ENCODE results near the gene HBG1. TPM values are rescaled to one million over a fixed set of nuclear protein-coding genes. Genes with fewer than 3 reads are reported as not detected.
"Not testable (repeated sequence)": the region's sequence is repeated elsewhere in the genome, so short reads cannot be mapped to it uniquely, and the experiment has no call there.

HBG1 gene
- total RNA-seq, 2 donors from 2014 or later, result not detected

DNA sequence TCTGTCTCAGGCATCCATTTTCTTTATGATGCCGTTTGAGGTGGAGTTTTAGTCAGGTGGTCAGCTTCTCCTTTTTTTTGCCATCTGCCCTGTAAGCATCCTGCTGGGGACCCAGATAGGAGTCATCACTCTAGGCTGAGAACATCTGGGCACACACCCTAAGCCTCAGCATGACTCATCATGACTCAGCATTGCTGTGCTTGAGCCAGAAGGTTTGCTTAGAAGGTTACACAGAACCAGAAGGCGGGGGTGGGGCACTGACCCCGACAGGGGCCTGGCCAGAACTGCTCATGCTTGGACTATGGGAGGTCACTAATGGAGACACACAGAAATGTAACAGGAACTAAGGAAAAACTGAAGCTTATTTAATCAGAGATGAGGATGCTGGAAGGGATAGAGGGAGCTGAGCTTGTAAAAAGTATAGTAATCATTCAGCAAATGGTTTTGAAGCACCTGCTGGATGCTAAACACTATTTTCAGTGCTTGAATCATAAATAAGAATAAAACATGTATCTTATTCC lies 31.0 kb upstream of the HBG1 start:
- ATAC-seq (no peak), DNase-seq (no peak)
- intact Hi-C loops (cut with DNase I, micrococcal nuclease), result no loop called here

DNA sequence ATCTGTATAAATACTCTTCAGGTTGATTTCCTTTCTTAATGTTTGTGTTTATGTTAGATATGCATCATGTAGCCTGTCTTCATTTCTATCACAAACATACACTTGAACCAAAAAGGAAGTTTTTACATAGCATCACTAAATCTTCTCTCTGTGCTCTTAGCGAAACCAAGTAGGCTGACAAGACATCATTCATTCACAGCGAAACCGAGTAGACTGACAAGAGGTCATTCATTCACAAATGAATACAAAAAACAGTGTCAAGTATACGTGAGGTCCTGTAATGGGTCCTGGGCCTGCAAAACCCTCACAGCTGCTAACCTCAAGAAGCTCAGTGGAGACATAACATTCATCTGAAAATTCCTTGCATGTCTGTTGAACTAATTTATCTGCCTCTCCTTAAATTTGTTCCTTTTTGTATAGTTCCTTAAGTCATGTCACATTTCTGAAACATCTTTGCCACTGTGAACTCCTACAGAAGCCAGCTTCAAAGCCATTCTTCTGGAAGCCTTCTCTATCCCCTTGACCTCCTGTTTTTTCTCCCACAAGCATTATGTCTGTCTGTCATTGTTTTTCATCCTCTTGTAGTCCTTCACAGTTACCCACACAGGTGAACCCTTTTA lies 29.9 kb upstream of the HBG1 start:
- intact Hi-C loops (cut with DNase I, micrococcal nuclease), result no loop called here
- ATAC-seq (no peak), DNase-seq (no peak)

DNA sequence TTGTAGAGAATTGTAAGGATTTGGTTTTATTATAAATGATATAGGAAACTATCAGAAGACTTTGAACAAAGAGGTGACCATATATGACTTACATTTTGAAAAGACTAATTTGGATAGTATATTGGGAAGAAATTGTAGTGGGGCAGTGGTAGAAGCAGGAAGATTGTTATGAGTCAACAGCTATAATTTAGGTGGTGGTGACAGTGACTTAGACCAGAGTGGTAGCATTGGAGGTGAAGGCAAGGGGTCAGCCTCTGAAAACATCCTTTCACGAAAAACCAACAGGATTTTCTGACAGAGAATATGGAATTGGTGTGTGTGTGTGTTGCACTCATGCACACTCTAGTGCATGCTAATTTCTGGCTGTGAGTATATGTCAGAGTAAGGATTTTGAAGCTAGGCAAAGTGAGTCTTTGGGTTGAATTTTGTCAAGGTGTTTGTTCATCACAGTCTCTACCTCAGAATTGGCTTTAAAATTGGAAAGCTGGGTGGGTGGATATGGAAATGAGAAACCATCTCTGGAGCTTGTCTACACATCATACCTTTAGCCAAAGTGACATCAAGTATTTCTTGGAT lies 28.2 kb upstream of the HBG1 start:
- no peak for DNase-seq
- ATAC-seq, result no peak
- intact Hi-C loops (cut with DNase I, micrococcal nuclease), result no loop called here

DNA sequence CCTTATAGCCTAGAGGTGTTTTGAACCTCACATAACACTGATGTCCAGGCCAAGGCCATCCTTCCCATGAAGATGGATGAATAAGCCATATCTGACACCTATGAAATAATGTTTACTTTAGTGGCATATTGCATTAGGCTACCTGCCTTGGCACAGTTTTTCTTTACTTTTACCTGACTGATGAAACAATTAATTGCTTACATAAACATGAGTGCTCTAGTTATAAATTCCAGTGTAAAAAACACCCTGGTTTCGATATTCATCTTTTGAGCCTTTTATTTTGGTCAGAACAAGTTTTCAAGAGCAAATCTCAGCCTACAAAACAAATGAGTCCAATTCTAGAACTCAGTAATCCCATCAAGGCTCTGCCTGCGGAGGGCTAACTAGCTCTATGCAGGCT lies 27.0 kb upstream of the HBG1 start:
- intact Hi-C loops (cut with DNase I, micrococcal nuclease), result no loop called here
- no peak for DNase-seq
- no peak for ATAC-seq

DNA sequence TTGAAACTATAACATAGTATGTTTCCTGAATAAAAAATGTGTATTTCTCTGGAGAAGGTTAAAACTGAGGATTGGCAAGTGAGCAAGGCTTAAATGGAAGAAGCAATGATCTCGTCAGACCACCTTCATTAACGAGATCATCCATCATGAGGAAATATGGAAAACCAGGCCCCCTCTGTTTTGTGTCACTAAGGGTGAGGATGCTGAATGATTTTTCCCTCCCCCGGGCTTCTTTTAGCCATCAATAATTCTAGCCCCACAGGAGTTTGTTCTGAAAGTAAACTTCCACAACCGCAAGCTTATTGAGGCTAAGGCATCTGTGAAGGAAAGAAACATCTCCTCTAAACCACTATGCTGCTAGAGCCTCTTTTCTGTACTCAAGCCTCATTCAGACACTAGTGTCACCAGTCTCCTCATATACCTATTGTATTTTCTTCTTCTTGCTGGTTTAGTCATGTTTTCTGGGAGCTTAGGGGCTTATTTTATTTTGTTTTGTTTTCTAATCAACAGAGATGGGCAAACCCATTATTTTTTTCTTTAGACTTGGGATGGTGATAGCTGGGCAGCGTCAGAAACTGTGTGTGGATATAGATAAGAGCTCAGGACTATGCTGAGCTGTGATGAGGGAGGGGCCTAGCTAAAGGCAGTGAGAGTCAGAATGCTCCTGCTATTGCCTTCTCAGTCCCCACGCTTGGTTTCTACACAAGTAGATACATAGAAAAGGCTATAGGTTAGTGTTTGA lies 25.9 kb upstream of the HBG1 start:
- intact Hi-C loops (cut with DNase I, micrococcal nuclease), result no loop called here
- DNase-seq (no peak), ATAC-seq (no peak)

DNA sequence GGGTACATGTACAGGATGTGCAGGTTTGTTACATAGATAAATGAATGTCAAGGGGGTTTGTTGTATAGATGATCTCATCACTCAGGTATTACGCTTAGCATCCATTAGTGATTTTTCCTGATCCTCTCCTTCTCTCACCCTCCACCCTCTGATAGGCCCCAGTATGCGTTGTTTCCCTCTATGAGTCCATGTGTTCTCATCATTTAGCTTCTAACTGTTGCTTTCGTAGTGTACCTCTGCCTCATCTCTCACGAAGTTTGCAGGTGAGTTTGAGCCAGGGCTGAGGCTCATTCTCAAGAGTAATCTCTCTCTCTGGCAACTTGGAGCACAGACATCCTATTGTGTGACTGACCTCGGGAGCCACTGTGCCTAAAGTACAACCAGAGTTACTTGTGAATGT lies 24.7 kb upstream of the HBG1 start:
- ATAC-seq, result no peak

DNA sequence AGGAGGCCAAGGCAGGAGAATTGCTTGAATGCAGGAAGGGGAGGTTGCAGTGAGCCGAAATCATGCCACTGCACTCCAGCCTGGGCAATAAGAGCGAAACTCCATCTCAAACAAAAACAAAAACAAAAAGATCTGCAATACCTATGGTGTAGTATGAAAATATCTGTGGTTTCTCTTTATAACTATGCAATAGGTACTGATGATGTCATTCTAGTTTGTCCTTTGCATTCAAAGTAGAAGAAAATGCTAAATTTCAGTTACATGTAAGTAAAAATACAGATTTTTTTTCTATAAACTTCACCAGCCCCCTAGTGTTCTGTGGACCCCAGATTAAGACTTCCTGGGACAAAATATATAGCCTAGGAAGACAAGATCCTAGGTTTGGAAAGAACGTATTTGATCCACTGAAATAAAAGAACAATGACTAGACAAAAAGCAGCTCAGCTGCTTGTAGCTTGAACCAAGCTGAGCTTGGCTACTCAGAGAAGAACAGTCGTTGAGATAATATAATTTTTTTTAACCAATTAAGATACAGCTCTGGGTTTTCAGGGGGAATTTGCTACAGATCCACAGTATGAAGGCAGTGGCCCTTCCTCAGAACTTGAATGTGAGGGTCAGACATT lies 22.8 kb upstream of the HBG1 start:
- DNase-seq (no peak), ATAC-seq (no peak)
- intact Hi-C loops (cut with DNase I, micrococcal nuclease), result no loop called here

More for the DNA sequence above, 24.7 kb upstream of the HBG1 start:
- DNase-seq, result no peak
- intact Hi-C loops (cut with DNase I, micrococcal nuclease), result no loop called here

DNA sequence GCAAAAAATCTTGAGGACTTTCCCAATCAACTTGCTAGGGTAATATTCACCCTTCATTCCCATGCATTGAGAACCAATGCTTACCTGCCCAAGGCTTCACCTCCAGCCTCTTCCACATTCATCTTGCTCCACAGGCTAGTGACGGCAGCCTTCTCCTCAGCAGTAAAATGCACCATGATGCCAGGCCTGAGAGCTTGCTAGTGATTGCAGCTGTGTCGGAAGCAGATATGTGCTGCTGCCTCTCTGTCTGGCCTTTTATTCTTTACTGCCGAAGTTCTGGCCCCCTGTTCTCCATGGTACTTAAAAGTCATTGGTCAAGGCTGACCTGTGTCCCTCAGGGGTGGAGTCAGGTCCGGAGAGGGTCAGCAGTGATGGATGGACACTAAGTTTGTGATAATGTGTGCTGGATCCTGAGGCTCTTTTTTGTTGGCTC lies 20.1 kb upstream of the HBG1 start, which contains the start of gene HBE1:
TSS of gene HBE1 (minus strand) at position 231 of the 433 bp plus-strand sequence. CDS start at position 176, 55 bp downstream.
- DNase-seq (no peak), ATAC-seq (no peak)
- intact Hi-C loops (cut with DNase I, micrococcal nuclease), result no loop called here

DNA sequence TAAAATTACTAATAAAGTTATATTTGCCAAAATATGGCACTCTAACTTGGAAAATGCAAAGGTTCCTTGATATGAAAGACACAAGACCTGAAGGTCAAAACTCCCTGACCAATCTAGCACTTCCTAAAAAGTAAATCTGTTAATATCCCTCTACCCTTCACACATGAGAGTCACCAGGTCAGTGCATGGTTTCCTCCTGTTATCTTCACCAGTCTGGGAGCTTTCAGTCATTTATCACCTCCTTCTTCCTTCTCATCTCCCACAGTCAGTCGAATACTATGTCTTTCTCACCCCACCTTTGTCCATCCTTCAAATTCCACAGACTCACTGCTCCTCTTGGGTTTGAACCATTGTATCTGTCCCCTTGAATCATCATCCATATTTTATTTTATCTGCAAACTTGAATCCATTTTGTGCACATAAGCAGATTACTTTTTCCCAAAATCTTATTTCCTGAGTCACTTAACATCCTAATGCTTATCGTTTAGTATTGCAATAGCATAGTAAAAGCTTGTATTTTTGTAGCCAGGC lies 17.4 kb upstream of the HBG1 start:
- ATAC-seq, result no peak

DNA sequence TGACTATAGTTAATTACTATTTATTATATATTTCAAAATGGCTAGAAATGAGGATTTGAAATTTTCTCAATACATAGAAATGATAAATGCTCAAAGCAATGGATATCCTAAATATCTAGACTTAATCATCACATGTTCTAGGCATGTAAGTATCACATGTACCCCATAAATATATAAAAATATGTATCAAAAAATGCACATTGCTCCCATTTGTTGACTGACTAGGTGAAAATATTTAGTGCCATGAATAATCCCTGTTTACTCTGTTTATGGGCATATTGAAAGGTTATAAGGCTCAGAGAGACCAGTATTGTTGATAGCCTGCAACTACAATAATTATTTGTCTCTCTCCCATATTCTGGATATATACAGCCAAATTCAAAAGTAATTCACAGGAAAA lies 17.0 kb upstream of the HBG1 start:
- no peak for ATAC-seq
- intact Hi-C loops (cut with DNase I, micrococcal nuclease), result no loop called here
- no peak for DNase-seq

More for the DNA sequence above, 17.4 kb upstream of the HBG1 start:
- intact Hi-C loops (cut with DNase I, micrococcal nuclease), result no loop called here
- no peak for DNase-seq

DNA sequence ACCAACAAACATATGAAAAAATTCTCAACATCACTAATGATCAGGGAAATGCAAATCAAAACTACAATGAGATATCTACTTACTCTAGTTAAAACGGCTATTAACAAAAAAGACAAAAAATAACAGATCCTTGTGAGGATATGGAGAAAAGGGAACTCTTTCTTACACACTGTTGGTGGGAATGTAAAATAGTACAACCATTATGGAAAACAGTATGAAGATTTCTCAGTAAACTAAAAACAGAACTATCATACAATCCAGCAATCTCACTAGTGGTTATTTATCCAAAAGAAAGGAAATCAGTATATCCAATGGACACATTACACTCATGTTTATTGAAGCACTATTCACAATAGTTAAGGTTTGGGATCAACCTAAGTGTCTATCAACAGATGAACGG lies 16.2 kb upstream of the HBG1 start:
- no peak for DNase-seq
- intact Hi-C loops (cut with DNase I, micrococcal nuclease), result no loop called here
- ATAC-seq, result no peak

DNA sequence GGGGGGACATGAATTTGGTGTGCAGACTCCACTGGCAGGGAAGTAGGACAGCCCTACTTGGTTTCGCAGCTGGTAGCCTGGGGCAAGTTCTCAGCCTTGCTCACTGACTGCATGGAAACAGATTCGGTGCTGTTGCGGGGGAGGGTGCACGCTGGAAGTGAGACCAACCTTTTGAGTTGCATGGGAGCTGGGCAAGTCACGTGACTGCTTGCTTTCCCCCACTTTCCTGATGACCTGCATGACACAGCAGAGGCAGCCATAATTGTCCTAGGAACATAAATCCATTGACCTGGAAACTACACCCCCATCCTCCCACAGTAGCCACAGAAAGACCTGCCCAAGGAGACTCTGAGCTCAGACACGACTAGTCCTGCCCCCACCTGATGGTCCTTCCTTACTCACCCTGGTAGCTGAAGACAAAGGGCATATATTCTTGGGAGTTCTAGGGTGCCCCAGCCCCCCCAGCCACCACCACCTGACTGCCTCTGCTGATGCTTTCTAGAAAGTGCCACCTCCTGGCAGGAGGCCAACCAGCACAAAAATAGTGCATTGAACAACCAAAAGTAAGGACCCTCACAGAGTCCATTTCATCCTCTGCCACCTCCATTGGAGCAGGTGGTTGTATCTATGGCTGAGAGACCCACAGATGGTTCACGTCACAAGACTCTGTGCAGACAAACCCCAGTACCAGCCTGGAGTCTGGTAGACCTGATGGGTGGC lies 9.0 kb upstream of the HBG1 start:
- DNase-seq (no peak), ATAC-seq (no peak)
- intact Hi-C loops (cut with DNase I, micrococcal nuclease), result no loop called here

DNA sequence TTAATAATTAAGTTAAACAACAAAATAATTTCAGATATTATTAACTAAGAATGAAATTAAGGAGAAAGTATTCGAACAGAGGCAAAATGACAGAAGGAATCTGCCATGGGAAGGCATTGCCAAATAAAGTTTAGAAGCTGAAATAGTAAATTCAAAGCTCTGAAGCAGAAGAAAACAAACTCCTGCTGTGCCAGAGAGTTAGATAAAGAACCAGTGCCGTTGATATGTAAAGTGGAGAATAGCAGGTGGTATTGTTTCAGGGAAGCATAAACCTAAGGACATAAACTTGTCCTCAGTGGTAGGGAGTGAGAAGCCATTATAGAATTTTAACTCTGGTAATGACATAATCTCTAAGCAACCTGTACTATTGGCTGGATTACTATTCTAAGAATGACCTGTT lies 7.6 kb upstream of the HBG1 start:
- intact Hi-C loops (cut with DNase I, micrococcal nuclease), result no loop called here
- DNase-seq, result no peak
- no peak for ATAC-seq

DNA sequence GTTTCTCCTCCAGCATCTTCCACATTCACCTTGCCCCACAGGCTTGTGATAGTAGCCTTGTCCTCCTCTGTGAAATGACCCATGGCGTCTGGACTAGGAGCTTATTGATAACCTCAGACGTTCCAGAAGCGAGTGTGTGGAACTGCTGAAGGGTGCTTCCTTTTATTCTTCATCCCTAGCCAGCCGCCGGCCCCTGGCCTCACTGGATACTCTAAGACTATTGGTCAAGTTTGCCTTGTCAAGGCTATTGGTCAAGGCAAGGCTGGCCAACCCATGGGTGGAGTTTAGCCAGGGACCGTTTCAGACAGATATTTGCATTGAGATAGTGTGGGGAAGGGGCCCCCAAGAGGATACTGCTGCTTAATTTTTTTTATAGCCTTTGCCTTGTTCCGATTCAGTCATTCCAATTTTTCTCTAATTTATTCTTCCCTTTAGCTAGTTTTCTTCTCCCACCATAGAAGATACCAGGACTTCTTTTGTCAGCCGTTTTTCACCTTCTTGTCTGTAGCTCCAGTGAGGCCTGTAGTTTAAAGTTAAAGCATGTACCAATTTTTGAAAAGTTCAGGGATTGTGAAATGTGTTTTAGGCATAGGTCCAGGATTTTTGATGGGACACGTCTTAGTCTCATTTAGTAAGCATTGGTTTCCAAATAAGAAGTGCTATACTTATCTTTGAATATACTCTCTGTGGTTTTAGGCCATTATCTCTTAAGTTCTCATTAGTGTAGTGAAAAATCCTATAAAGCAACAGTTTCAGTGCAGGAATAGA lies 5.2 kb upstream of the HBG1 start, which contains the start of gene HBG2:
TSS of gene HBG2 (minus strand) at position 136 of the 768 bp plus-strand sequence. CDS start at position 83, 53 bp downstream.
- intact Hi-C loops (cut with DNase I, micrococcal nuclease); ATAC-seq; DNase-seq: not testable (repeated sequence)

DNA sequence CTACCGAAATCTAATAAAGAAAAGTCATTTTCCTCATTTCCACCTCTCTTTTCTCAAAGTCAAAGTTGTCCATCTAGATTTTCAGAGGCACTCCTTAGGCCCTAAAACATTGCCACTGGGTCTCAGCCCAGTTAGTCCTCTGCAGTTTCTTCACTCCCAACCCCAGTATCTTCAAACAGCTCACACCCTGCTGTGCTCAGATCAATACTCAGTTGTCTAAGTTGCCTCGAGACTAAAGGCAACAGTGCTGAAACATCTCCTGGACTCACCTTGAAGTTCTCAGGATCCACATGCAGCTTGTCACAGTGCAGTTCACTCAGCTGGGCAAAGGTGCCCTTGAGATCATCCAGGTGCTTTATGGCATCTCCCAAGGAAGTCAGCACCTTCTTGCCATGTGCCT lies 4.4 kb upstream of the HBG1 start:
- not testable (repeated sequence) for ATAC-seq

DNA sequence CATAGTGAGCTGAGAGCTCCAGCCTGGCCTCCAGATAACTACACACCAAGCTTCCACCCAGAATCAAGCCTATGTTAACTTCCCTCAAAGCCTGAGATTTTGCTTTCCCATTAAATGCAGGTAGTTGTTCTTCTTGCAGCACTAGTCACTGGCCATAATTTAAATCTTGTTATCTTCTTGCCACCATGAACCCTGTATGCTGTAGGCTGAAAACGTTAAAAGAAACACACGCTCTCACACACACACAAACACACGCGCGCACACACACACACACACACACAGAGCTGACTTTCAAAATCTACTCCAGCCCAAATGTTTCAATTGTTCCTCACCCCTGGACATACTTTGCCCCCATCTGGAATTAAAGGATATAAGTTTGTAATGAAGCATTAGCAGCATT lies 3.8 kb upstream of the HBG1 start:
- ATAC-seq; intact Hi-C loops (cut with DNase I, micrococcal nuclease); DNase-seq: not testable (repeated sequence)

More for the DNA sequence above, 4.4 kb upstream of the HBG1 start:
- DNase-seq; intact Hi-C loops (cut with DNase I, micrococcal nuclease): not testable (repeated sequence)

DNA sequence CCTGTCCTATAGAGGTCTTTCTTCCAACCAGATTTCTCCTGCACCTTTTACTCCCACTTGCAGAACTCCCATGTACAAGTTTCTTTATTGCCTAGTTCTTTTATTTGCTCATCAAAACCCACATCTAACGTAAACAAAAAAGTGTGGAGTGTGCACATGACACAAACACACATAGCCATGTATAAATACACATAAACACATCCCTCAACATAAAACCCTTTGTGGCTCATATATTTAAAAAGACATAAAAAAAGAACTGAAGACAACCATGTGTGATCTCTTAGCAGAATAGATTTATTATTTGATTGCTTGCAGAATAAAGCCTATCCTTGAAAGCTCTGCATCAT lies 3.2 kb upstream of the HBG1 start:
- no peak for ATAC-seq
- intact Hi-C loops (cut with DNase I, micrococcal nuclease), result no loop called here
- DNase-seq, result no peak

Measured in left colon (tissue), 2 donors.